Measurements from ENCODE around the gene CFAP45.

Gene CFAP45

DNA sequence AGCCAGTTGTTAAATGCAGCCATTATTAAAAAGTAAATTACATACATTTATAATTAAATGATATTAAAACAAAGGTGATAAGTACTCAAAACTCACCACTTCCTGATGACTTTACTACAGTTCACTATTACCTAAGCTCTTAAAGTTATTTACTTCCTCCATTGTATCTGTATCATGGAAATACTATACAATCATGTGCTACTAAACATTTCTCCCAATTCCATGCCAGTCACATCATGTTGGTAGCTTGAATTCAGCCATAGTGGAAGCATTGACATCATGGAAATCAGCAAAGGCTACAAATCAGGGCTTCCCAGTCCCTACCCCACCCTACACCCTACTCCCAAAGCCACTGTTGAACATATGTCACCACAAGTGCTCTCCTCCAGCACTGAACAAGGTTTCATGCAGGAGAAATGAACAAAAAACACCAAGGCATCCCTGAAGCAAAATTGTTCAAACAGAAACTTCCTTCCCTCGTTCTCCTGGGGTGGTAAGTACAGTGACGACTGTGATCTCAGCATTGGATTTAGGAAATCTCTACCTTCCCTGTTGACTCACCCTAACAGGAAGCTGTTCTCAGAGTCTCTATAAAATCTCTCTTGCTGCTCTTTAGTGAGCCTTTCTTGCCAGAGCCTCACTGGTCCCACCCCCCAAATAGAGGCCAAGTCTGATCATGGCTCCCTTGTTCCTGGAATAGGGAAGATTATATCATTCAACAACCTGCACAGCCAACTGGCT lies 50.2 kb downstream of the CFAP45 start:
- DNase-seq: no peak

DNA sequence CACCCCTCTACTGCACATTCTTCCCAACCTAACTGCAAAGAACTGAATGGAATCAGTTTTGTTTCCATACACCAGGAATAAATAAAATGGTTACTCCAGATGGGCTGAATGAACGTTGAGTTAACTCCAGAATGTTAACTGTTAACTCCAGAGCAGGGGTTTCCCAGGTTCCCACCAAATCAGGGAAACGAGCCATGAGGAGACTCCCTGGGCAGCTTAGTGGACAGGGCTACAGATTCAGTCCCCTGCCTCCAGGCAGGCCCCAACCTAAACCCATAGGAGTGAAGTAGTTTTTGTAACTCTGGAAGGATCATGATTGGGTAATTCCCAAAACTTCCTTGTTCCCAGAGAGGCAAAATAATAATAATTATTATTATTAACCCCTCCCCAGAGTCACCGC lies 51.6 kb downstream of the CFAP45 start:
- DNase-seq: no peak

DNA sequence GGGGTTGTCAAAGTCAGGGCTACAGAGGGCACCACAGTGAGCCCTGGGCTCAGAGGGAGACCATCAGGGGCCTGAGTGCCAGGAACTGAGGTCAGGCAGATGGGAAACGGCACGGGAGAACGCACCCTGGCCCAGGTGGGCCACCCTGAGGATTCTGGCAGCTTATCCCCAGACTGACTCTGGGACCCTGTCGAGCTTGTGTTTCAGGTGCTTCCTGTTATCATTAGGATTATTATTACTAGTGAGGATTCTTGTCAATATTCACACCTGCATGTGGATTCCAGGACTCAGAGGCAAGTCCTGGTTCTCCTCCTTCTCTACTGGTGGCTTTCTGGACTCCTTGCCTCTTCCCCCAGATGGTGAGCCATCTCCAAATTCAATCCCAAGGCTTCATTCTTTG lies 52.7 kb downstream of the CFAP45 start:
- no peak for DNase-seq

DNA sequence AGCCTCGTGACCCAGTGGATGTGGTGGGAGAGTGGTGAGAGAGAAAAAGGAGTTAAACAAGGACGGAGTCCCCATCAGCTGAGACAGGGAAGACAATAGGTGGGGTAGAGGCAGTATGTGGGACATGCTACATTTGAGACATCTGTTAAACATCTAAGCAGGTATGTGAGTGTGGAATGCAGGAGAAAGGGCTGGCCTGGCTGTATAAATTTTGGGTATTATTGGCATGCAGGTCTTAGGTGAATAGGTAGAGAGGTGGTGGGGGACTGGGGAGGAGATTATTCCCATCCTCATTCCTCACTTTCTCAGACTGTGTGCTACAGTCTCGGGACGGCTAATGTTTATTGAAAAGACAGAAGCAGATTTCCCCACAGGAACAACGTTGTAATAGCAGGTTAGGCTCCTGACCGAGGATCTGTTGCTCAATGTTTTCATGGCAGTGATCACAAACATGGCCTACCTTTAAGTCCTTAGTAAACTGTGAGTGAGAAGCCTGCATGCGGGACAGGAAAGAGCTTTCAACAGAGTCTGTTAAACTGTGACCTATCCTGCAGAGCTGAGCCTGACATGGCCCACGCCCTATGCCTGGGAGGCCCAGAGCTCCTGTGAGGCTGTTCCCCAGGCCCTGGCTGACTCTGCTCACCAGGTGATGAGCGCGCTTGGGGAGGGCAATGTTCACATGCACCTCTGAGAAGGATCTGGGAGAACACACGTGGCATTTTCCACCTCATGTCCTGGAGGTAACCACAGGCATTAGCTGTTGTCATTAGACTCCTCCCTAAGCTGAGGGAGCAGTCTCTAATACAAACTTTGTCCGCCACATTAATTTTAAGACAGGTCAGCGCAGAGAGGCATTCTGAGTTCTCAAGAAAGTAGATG lies 54.0 kb downstream of the CFAP45 start:
- no peak for DNase-seq

DNA sequence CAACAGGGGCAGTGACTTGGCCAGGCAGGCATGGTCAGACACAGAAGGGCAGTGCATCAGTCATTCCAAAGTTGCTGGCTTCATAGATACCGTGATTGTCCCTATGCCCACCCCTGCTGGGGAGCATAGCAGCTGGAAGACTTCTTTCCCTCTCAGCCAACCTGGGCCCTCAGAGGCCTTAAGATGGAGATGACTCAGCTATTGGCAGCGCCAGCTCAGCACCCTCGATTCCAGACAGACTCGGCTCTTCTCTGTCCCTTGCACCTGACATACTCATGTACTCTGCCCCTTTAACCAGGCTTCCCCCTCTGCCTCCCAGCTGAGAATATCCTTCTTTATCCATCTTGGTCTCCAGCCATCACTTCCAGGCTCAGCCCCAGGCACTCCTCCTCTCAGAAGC lies 56.5 kb downstream of the CFAP45 start:
- DNase-seq: no peak

DNA sequence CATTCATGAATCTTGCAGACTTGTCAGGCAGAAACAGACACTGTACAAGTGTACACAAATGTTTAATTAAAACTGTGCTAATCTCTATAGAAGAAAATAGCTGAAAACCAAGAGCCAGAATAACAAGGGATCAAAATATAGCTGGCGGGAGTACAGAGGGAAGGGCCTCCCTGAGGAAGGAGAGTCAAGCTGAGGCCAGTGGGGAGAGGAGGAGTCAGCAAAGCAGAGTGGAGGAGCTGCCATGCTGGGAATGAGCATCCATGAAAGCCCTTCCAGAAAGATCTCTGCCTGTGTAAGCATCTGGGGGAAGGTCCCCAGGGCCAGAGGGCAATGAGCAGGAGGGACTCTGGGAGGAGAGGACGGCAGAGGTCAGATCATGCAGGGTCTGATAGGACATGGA lies 58.2 kb downstream of the CFAP45 start:
- no peak for DNase-seq

DNA sequence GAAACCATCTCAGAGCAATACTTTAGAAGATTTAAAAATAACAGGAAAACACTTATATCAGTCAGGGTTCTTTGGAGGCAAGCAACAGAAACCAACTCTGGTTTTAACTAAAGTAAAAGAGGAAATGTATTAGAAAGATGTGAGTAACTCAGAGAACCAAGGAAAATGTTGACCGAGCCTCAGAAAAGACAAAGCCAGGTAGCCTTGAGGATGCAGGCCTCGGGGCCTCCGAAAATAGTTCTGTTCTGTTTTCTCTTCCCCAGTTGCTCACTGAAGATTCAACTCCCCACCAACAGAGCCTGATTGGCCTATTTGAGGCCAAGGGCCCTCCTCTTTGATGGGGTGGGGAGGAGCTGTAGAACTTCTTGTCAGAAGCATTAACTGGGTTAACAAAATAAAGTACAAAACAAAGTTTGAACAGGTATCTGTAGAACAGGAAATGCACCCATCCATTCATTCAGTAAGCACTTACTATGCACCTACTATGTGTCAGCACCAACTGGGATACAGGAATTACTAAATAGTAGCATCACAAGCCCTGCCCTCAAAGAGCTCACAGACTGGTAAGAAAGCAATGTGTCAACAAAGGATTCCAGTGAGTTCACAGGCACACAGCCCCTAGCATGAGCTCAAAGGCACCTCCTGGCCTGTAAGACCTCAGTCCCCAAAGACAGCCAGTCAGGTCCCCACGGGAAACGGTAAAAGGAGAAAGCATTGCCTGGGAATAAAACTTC lies 60.7 kb downstream of the CFAP45 start:
- no peak for DNase-seq

DNA sequence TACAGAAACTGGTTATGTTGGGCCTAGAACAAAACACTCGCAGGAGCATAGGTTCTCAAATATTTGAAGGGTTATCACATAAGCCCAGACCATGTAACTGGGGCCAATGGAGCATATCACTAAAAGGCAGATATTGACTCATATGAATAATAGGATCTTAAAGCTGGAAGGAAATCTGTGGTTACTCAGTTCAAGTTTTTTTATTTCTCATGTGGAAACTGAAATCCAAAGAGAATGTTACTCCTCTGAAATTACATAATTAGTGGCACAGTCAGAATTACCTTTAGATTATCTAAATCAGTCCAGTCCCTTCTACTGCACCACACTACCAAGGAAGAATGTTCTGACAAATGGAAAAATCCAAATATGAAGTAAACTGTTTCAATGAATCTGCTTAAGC lies 61.2 kb downstream of the CFAP45 start:
- no peak for DNase-seq

DNA sequence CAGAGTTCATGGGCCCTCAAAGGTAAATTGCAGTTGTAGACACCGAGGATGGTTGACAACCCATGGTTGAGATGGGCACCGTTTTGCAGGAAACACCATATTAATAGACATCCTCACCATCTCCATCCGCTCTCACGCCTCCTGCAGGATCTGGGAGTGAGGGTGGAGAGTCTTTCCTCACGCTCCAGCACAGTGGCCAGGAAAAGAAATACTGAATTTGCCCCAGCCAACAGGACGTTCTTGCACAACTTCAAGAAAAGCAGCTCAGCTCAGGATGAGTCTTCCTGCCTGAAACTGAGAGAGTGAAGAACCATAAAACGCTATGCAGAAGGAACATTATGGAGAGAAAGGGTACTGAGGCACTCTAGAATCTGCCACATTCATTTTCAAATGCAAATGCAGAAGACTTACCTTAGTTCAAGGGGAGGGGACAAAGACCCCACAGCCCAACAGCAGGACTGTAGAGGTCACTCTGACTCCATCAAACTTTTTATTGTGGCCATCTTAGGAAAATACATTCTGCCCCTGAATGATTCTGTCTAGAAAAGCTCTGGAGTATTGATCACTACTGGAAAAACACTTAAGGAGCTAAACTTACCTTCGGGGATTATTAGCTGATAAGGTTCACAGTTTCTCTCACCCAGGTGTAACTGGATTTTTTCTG lies 64.0 kb downstream of the CFAP45 start:
- DNase-seq: no peak

DNA sequence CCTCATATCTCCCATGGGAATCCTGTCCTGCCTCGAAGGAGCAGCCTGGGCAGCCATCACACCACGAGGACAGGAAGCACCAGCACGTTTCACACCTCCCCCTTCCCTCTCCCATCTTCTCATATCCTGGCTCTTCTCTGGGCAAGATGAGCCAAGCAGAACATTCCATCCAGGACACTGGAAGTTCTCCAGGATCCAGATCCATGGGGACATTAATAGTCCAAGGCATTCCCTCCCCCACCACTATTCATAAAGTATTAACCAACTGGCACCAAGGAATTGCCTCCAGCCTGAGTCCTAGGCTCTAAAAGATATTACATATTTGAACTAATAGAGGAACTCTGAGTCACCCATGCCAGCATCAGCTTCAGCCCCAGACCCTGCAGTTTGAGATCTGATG lies 64.6 kb downstream of the CFAP45 start:
- DNase-seq: no peak

DNA sequence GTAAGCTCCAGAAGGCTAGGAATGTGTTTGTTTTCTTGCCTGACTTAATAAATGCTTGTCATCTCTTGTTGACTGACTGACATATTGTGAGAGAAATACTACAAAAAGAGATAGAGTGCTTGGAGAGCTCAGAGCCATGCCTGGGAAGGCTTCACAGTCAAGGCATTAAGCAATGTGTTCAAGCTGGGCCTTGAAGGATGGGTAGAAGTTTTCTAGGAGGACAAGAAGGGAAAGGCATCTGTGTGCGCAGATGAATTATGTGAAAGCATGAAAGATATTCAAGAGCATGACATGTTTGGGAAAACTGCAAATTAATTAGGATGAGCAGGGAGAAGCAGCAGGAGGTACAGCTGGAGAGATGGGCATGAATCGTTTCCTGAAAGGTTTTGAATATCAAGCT lies 67.7 kb downstream of the CFAP45 start:
- no peak for DNase-seq

DNA sequence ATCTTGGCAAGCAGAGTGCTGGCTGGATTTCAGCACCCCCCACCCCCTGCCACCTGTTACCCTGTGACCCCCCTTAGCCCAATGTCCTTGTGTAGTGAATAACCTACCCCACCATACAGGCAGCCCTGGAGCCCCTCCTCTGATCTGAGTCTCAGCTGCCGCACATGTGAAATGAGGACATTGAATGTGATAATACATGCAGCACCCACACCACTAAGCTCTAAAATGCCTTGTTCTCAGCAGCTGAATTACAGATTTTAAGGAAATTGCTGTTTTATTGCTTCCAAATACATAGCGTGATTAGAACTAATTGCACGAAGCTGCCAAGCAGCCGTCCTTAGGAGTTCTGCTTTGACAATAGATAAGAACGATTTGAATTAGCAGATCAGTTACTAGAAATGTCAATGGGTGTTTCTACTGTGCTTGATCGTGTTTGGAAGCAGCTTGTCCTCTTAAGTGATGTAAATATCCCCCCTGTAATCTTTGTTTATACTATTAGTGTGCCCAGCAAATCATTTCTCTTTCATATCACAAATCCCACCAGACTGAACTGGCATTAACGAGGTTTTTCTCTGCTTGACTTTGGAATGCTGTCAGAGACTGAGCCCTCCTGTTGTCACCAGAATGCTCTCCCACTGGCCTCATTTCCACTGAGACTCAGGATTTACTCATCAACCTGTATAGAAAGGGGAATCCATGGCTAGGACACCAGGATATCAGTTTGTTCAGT lies 68.4 kb downstream of the CFAP45 start:
- peak; percentile 90 for DNase-seq

DNA sequence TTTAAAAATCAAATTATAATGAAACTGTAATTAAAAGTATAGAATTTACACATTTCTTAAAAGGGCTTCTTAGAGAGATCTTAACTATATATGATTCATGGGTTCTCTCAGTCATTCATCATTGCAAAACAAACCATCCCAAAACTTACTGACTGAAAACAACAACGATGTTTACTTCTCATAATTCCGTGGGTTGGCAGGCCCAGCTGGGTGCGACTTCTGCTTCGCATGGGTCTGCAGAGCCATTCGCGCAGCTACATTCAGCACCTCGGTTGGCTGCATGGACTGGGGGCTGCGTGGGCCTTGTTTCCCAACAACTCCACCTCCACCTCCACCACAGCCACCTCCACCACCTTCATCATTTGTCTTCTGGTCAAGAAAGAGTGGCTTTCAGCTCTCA lies 69.2 kb downstream of the CFAP45 start:
- DNase-seq: no peak

DNA sequence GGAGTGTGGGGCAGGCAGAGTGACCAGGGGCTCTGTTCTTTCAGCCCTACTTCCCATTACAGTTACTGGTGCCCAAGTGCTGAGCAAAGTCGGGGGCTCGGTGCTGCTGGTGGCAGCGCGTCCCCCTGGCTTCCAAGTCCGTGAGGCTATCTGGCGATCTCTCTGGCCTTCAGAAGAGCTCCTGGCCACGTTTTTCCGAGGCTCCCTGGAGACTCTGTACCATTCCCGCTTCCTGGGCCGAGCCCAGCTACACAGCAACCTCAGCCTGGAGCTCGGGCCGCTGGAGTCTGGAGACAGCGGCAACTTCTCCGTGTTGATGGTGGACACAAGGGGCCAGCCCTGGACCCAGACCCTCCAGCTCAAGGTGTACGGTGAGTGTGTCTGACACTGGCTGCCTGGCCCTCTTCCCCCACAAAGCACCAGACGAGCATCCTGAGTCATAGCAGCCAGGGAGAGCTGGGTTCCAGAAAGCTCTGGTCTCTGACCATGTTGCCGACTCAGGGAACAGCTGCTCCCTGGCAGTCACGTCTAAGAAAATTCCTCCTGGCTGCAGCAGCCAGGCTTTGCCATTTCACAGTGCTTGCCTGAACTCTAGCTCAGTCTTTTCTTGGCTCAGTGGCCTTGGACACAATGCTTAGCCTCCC lies 70.0 kb downstream of the CFAP45 start:
- no peak for DNase-seq

DNA sequence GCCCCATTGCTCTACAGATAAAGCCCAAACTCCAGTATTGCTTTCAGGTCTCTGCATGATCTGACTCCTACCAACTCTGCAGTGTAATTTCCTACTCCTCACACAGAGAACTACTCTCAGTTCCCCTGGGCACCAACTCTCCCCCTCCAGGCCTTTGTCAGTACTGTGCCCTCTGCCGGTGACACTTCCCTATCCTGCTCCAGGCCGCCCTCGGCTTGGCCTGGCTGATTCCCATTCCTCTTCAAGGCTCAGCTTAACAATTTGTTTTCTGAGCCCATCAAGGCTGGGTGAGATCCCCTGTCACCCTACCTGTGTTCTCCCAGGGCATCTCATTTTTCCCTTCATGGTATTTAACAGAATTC lies 70.7 kb downstream of the CFAP45 start:
- DNase-seq: no peak

DNA sequence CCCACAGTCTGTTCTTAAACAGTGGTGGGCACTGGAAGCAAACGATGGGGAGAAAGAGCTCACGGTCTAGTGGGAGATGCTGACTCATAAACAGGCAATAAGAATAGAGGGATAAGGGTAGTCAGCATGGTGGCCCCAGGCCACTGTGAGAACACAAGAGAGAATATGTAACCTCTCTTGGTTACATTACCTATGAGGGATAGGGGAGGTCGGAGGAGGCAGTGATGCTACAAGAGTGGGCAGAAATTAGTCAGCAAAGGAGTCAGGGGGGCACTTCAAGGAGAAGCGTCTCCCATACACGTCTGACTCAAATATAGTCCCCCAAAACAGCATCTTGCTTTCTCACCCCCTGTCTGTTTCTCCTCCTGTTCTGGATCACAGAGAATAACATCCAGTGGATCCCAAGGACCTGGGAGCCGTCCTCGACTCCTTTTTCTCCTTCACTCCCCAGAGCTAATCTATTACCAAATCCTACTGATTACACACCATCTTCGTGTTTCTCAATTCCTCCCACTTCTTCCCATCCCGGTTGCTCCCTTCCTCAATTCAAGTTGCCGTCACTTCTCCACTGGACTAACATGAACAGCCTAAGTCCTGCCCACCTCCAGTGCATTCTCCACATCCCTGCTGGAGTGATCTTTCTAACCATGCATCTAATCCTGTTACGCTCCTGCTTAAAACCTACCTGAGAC lies 71.2 kb downstream of the CFAP45 start:
- no peak for DNase-seq

DNA sequence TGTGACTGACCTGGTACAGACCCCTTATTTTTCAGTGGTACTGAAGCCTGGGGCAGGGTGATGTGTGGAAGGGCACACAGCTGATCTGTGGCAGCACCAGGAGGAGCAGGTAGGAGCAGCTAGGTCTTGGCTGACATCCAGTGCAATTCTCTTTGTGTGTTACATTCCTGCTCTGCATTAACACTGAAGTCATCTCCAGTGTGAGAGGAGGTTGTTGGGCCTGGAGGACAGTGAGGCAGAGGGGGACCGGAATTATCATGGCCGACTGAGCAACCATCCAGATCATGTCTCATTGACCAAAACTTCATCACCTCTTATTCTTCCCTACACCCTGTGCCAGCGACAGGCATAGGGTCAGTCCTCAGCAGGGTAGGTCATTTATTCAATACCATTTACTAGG lies 71.8 kb downstream of the CFAP45 start:
- peak; percentile 46 for DNase-seq

DNA sequence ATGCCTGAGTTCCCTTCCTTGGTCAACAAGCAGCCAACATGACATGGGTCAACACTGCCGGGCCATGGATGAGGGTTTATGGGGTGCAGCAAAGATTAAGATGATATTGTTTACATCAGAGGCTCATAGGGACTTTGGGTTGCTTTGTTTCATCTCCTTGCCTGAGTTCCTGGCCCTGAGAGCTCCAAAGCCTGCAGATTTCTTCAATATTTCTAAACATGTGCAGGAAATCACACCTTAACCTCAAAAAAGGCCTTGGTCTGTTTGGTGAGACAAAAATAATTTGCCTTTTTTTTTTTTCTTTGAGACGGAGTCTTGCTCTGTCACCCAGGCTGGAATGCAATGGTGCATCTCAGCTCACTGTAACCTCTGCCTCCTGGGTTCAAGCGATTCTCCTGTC lies 72.4 kb downstream of the CFAP45 start:
- no peak for DNase-seq

DNA sequence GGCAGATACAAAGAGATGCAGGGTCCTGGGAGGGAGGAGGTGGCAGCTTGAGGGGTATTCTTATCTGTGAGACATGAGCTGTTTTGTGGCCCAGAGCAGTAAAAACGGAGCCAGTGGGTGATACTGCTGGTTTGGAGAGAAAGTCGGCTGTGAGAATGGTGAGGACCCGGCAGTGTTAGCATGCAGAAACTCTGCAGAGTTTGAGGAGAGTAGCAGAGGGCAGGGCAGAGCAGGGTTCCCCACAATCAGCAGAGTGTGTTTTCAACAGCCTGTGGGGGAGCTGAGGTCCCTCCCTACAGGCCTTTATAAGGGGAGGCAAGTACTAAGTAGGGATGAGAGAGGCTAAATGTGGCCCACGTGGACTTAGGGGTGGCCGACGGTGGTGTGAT lies 72.9 kb downstream of the CFAP45 start:
- no peak for DNase-seq

DNA sequence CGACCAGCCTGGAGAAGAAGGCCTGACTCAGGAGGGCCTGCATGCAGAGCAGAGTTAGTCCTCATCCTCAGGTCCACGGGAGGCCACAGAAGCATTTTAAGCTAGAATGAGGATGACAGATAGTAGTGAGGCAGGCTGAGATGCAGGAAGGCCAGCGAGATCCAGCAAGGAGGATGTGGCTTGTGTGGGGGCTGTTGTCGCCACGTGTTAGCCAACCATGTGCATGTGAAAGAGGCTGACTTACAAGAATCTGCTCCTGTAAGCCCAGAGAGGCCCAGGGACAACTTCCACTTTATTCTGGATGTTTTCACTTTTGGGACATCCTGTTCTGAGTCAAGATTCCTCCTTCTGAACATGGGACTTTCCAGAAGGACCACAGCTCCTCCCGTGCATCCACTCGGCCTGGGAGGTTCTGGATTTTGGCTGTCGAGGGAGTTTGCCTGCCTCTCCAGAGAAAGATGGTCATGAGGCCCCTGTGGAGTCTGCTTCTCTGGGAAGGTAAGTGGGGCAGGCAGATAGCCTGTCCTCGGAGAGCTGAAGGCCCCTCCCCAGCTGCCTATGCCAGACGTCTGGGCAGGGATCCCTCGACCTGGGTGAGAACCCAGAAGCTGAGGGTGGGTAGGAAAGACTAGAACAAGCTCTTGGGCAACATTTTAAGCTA lies 73.4 kb downstream of the CFAP45 start, which contains the start of gene SLAMF8:
Gene SLAMF8 (plus strand): TSS at position 433 of the 661 bp plus-strand sequence. CDS start 26 bp downstream, at position 459.
- no peak for DNase-seq

DNA sequence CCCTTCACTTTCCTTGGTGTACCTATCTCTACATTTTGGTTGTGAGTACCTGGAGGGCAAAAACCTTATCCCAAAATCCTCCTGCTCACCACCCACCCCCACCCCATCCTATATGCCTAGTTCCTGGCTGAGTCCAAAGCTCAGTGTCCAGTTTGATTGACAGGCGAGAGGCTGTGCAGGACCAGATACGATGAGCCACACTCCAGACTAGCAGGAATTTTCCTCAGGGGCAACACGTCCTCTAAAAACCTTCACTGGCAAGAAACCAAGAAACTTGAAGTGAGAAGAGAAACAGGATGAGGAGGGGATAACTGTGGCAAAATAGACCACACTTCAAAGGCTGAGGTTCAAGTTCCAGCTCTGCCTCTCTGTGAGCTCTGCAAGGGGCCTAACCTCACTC lies 74.4 kb downstream of the CFAP45 start:
- no peak for DNase-seq

Measured in NCI-H1105 treated with DMSO at 0.1 percent for 48 hours (cell line).